ENCODE results near the gene DLG5.
"Not testable (repeated sequence)": the region's sequence is repeated elsewhere in the genome, so short reads cannot be mapped to it uniquely, and the experiment has no call there.

The DLG5 gene

DNA sequence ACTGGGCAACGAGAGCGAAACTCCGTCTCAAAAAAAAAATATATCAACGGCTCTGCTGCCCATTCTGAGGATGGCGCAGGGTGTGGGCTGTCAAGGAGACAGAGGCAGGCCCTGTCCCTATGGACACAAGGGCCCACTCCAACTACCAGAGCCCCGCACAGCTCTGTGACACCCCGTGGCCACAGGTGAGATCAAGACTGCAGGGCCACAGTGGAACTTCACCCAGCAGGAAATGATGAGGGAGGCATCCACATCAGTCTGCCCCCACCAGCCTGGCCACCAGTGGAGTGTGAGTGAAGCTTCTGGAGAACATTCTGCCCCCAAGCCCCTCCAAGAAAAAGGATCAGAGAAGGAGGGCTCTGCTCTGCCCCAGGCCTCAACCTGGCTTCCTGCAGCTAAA lies 136.7 kb downstream of the DLG5 start:
- no peak for DNase-seq

DNA sequence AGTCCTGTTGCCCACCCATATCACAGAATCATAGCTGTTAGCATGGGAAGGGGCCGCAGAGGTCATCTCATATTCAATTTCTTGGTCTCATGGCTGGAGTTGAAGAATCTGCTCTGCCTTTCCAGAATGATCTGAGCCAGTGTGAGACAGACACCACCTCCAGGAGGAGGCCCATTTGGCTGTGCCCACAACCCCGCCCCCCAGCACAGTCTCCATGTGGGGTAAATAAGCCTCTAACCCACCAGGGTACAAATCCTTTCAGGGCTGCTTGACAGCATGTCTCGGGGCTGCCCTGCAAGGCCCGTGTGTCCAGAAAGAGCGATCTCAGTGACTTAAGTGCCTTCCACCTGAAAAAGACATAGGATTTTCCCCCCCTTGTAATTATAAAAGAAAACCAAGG lies 137.5 kb downstream of the DLG5 start:
- no peak for DNase-seq

DNA sequence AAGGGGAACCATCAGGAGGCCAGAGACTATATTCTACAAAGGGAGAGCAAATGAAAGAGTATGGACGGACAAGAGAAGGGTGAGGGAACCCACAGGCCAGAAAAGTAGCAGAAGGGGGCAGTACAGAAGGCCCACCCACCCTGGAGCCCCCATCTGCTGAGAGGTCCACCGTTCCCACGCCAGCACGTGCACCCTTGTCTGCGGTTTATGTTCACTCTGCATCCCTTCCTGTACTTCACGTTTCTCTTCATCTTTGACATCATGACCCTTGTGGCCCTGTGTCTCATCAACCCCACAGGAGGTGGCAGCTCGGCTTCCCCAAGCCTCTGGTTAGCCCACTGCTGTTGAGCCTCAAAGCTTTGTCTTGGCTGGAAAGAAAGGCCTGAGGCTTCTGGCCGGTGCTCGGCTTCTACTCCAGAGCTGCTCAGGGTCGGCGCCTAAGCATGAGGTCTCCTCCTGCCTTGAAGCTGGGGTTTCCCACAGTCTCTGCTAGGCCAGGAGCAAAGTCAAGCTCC lies 138.0 kb downstream of the DLG5 start:
- DNase-seq = no peak

DNA sequence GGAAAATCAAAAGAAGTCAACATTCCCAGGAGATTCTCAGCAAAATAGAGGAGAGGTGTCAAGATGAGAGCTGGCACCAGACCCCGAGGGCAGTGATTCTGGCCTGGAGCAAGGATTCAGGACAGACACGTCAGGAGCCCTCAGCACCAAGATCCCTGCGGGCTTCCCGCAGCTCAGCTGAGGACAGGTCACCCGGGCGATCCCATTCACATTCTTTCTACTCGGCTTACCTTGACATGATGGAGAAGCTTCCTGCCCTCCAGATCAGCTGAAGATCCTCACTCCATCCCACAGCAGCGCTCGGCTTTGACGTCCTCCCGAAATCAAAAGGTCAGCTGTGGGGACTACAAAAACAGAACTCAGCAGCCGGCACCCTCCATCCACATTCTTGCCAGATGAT lies 139.1 kb downstream of the DLG5 start:
- DNase-seq = no peak

DNA sequence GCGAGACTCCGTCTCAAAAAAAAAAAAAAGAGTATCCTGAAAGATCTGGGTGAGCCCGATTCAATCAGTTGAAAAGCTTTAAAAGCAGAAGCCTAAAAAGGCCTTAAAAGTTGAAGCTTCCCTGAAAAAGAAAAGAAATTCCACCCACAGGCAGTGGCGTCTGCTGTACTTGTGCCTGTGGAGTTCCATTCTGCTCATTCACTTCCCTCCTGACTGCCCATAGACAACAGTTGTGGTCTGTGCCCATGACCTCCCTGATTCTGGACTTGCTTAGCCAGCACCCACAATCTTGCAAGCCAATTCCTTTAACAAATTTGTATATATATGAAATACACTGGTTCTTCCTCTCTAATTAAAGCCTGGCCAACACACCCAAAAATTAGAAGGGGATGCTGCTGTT lies 141.7 kb downstream of the DLG5 start:
- no peak for DNase-seq

DNA sequence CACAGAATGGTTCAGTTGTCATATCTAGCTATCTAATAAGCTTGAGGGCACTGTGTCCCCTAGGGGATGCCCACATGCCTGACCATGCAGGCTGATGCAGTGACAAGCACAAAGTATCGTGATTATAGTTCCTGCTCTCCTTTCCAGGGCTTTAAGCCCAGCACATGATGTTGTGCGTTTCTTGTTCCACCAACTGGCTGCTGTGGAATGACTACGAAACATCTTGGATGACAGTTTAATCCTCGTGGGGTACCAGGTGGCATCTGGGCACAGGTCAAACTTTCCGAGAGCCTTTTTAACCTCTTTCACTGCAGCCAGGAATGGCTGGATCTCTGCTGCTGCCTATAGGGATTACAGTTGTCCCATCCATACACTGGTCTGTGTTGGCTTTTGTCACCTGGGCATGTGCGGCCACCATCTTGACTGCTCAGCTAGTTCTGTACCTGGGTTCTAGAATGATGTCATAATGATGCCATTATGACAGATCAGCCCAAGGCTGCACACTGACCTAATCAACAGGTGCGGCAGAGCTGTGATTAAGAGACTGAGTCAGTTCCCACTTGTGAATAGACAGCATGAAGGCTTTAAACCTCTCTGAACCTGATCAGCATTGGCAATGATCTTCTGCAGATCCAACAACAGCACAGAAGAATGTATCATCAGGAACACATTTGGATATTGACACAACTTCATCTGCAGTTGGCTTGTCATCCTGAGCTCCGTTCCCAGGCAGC lies 144.1 kb downstream of the DLG5 start:
- no peak for DNase-seq

DNA sequence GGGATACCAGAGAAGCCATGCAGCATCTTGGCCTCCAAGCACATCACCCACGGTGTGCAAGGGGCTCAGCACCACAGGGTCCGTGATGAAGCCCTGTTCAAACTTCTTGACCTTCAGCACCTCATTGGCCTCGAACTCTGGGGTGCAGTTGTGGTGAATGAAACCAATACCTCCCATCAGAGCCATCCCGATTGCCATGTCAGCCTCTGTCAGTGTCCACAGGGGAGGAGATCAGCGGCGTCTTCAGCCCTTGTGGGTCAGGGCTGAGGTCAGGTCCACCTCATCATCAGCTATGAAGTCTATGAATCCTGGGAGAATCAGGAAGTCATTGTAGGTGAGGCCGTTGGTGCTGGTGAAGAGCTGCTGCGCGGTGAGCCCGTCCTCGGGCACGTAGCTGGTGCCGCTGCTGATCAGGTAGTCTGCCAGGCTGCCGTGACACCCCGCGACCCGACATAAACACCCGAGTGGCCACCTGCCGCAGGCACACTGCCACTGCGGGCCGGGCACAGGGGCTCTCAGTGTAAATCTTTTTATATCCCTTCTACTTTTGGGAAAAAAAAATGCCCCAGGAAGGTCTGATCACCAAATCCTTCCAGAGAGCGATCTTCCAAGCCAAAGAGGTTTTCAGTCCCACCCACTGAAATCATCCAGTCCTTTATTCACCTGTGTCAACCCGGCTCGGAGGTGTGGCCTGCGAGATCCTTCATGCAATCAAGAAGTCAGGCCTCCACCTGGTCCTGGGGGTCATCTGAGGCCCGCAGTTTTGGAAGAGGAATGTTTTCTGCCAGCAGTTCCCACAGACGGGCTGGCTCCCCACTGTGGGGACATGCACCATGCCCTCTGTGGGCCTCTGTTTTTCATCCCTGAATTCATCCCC lies 144.9 kb downstream of the DLG5 start:
- DNase-seq = no peak

DNA sequence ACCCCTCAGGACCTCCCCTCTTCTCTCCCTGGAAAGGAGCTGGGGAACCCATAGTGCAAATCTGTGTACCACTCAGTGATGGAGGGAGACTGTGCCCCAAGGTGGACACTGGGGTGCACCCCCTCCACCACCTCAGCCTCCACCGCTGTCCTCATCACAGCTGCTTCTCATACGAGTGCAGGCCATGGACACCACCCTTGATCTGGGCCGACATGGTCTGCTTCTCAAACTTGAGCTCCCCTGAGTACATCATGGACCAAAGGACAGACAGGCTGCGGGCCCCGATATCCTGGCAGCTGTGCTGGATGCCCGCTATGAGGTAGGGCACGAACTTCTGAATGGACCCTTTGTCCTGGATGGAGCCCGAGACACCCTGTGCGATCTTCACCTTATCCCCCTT lies 146.4 kb downstream of the DLG5 start:
- DNase-seq = no peak

DNA sequence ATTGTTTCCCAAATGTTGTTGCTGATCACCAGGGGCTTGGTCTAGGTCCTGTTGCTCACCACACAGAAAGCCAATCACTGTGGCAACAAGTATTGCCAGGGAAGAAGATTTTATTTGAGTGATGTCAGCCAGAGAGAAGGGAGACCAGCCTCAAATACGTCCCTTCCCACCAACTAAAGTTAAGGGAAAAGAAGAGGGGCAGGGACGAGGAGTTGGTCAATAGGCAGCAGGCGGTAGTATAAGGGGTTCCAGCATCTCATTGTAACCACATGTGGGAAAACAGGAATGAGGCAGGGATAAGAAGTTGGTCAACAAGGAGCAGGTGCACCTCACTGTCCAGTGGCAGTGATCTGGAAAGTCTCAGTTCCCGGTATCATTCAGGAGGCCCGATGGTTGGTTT lies 150.1 kb downstream of the DLG5 start:
- no peak for DNase-seq

DNA sequence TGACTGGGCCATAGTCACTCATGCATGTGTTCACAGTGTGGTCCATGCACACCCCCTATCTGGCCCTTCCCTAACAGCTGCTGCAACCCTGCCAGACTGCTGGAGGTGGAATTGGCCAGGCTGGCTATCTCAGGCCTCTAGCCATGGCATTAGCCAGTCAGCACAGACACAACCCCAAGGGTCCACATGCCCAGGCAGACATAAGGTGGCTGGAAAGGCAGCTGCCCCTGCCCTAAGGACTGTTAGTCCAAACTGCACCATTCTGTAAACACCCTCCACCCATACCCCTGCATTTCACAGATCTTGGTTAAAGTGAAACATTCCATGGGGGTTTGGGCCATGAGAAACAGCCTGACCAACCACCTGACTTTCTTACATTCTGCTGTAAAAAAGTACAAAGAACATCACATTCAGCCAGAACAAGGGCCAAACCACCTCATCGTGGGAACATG lies 151.6 kb downstream of the DLG5 start:
- no peak for DNase-seq

DNA sequence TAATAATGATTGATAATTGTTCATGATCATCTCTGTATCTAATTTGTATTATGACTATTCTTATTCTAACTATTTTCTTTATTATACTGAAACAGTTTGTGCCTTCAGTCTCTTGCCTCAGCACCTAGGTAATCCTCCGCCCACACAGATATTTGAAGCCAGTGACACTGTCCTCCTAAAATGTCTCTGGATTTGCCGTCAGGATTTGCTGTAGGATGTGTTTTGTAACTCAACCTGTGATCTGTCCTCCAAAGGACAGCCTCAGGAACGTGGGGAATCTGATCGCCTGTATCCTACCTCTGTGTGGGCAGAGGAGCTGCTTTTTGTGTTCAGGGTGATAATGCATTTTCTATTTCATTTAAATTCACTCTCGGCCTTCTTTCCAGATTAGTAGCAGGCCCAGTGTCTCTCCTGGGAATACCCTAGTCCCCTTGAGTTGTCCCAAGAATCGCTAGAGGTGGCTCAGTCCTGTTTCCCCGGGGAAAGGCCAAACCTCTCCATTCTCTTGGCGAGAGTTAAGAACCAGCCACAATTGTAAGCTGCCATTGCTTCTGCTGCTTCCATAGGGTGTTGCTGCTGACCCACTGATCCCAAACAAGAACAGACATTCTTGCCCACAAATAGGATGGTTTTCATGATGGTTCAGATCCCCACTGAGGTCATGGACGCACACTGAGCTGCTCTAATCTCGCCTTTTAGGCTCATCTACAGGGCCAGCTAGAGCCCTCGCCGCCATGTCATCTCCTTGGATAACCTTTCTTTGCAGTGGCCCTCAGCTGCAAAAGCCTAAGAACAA lies 152.7 kb downstream of the DLG5 start:
- DNase-seq = no peak

DNA sequence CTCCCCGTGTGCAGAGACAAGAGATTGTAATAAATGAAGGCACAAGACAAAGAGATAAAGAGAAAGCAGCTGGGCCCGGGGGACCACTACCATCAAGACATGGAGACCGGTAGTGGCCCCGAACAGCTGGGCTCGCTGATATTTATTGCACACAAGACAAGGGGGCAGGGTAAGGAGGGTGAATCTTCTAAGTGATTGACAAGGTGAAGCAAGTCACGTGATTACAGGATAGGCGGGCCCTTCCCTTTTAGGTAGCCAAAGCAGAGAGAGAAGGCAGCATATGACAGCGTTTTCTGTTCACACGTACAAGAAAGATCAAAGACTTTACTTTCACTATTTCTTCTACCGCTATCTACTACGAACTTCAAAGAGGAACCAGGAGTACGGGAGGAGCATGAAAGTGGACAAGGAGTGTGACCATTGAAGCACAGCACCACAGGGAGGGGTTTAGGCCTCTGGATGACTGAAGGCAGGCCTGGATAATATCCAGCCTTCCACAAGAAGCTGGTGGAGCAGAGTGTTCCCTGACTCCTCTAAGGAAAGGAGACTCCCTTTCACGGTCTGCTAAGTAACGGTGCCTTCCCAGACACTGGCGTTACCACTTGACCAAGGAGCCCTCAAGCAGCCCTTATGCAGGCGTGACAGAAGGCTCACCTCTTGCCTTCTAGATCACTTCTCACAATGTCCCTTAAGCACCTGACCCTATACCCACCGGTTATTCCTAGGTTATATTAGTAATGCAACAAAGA lies 153.5 kb downstream of the DLG5 start:
- DNase-seq = not testable (repeated sequence)

DNA sequence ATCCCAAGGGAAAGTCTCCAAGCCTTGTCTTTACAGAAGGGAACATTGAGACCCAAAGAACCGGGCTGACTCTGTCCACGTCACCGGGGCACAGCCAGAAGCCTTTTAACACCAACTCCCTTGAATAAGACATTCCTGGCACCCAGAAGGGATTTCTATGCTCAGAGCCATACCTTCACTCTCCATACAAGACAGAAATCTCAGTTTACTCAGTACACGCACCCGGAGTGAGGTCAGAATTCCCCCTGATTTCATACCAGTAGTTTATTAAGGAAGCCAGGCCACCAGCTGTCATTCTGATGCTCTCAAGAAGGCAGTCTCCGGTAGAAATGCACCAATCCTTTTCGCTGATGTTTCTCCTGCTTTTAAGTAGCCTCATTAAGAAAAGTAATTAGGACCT lies 154.7 kb downstream of the DLG5 start:
- DNase-seq = no peak

DNA sequence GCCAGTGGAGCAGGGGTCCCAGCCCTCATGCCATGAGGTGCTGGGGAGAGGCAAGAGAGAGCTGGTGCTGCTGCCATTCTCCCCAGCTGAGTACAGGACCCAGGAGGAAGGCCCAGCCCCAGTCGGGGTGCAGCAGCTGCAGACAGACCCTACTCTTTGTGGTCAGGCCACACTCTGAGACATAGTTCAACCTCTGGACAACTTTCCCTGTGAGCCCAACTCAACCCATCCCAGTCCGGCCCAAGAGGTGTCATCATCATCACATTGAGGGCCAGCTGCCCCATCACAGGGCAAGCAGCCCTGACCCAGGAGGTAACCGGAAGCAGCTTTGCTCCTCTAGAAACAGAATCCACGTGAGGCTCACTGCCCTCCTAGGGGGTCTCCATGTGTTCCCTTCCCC lies 155.1 kb downstream of the DLG5 start:
- DNase-seq = no peak

DNA sequence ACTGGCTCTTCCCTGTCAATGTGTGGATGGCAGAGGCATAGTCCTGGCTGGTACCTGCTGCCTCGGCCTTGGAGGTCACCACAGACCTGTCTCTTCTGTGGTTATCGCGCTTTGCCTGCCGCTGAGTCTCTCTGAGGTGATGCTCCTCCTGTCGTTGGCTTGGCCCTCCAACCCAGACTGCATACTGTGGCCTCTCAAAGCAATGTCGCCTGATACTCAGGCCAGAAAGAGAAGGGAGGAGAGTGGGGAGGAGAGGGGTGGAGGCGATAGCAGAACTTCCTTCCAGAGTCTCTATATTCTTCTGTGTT lies 155.7 kb downstream of the DLG5 start:
- no peak for DNase-seq

DNA sequence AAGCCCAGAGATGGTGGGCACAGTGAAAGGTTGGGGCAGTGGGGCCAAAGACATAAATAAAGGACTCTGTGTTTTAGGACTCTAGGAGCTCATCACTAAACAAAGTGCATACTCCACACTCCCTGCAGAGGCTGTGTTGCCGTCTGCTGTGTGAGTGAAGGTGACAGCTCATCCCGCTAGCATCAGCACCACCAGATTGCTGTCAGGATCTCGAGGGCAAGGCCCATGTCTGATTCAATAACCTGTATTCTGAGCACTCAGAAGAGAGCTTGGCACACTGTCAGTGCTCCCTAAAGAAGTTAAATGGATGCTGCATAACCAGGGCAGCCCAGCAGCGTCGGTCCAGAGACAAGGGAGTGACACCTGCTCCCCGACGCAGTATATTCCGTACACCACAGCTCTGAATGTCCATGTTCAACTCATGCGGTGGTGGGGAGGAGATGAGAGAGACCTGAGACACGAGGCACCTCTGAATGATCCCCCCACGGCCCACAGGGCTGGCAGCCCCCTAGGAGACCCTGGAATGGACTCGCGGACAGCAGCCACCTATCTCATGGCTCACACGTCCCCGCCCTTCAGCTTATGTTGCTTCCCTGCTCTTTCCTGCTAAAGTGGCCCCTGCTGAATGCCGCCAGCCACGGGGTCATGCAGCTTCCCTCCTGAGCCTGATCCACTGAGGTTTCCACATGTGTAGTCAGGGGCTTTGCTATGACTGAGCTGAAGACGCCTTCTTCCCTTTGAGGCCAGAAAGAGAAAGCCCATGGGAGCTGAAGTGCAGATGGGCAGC lies 156.3 kb downstream of the DLG5 start:
- DNase-seq = no peak

DNA sequence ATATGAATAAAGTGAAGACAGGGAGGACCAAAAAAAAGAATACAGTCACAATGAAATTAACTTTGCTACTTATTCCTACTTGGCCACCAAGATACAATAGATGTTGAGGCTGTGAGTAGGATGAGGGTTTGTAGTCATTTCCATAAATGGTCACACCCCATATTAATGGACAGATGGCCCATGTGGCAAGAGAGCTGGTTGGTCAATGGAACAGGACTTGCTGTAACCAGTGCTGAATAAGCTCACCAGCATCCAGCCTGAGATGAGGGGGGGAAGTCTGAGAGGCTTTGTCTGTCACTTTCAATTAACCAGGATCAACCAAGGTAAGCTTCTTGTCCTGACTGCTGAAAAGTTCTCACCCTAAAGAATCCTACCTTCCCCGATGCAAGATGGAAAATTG lies 158.5 kb downstream of the DLG5 start:
- DNase-seq = no peak

DNA sequence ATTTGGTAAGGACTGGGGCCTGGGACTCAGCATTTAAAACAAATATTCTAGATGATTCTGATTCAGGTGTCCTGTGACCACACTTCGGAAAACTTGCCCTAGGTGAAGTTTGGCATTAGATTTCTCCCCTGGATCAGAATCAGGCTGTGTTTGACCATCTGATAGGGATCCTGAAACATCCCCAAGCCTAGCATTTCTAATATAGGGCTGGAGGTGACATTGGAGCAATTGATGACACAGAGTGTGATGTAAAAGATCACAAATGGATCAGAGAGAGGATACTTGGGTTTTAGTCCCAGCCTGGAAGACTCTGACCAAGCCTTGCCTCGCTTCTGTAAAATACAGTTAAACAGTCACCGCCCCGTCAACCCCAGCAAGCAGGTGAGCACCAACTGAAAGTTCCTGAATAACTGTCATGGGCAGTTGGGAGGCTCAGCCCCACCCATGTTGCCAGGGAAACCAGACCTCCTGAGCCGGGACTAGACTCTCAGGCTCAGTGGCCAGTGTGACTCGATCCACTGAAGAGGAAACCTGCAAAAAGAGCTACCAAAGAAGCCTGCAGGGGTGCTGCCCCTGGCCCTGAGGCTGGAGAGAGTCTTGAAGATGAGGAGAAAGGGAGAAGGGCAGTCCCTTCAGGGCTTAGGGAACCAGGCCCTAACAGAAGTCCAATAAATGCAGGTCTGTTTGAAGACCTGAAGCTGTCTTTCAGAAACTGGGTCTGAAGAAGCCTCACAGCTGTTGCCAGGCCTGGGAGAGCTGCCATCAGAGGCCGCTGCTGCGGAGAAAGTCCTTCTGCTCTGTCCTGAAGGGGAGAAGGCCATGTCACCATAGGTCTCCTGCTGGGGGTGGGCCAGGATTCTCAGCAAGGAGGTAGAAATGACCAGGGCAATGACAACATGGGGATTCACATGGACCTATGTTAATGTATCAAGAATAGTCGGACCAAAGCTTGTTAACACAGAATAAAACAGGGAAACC lies 162.8 kb downstream of the DLG5 start:
- DNase-seq = no peak

DNA sequence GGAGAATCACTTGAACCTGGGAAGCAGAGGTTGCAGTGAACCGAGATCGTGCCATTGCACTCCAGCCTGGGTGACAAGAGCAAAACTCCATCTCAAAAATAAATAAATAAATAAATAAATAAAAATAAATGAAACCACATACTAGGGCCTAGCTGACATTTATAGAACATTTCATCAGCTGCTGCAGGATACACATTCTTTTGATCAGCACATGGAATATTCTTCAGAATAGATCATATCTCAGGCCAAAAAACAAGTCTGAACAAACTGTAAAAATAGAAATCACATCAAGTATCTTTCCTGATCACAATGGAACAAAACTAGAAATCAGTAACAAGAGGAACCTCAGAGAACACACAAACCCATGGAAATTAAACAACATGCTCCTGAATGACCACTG lies 168.1 kb downstream of the DLG5 start:
- DNase-seq = not testable (repeated sequence)
